ENCODE results near the gene RASAL2.

DNA sequence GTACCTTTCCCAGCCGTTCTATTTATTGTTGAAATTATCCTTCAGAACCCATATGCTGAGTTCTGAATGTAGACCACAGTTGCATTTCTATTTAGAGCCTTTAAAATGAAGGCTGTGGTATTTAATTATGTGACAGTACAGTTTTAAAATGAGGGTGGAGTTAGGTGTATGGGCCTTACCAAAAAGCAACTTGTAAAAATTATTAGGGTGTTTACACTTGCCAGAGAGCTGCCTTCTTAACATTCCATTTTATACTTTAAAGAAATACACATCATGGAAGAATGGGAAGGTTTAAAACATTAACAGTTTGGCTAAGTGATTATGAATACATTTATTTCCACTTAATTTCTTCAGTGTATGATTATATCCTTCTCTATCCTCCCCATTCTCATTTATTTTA, 75.7 kb downstream of the RASAL2 start:
- TF ChIP-seq, protein P1, sequence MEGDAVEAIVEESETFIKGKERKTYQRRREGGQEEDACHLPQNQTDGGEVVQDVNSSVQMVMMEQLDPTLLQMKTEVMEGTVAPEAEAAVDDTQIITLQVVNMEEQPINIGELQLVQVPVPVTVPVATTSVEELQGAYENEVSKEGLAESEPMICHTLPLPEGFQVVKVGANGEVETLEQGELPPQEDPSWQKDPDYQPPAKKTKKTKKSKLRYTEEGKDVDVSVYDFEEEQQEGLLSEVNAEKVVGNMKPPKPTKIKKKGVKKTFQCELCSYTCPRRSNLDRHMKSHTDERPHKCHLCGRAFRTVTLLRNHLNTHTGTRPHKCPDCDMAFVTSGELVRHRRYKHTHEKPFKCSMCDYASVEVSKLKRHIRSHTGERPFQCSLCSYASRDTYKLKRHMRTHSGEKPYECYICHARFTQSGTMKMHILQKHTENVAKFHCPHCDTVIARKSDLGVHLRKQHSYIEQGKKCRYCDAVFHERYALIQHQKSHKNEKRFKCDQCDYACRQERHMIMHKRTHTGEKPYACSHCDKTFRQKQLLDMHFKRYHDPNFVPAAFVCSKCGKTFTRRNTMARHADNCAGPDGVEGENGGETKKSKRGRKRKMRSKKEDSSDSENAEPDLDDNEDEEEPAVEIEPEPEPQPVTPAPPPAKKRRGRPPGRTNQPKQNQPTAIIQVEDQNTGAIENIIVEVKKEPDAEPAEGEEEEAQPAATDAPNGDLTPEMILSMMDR (IDR thresholded peaks at IDR 0.05) = no peak
- TF ChIP-seq TCF7L2 (IDR thresholded peaks at IDR 0.05; ENCODE audit: low read depth, low read length) = no peak
- TF ChIP-seq, protein P2, sequence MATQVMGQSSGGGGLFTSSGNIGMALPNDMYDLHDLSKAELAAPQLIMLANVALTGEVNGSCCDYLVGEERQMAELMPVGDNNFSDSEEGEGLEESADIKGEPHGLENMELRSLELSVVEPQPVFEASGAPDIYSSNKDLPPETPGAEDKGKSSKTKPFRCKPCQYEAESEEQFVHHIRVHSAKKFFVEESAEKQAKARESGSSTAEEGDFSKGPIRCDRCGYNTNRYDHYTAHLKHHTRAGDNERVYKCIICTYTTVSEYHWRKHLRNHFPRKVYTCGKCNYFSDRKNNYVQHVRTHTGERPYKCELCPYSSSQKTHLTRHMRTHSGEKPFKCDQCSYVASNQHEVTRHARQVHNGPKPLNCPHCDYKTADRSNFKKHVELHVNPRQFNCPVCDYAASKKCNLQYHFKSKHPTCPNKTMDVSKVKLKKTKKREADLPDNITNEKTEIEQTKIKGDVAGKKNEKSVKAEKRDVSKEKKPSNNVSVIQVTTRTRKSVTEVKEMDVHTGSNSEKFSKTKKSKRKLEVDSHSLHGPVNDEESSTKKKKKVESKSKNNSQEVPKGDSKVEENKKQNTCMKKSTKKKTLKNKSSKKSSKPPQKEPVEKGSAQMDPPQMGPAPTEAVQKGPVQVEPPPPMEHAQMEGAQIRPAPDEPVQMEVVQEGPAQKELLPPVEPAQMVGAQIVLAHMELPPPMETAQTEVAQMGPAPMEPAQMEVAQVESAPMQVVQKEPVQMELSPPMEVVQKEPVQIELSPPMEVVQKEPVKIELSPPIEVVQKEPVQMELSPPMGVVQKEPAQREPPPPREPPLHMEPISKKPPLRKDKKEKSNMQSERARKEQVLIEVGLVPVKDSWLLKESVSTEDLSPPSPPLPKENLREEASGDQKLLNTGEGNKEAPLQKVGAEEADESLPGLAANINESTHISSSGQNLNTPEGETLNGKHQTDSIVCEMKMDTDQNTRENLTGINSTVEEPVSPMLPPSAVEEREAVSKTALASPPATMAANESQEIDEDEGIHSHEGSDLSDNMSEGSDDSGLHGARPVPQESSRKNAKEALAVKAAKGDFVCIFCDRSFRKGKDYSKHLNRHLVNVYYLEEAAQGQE (IDR thresholded peaks at IDR 0.05; ENCODE audit: insufficient read depth in 1 of 2, low read depth in 2 of 2, low read length in 1 of 2) = no peak
- no peak for TF ChIP-seq POLR2AphosphoS5 (IDR thresholded peaks at IDR 0.05; ENCODE audit: low read depth, low read length)
- TF ChIP-seq SIN3A (IDR thresholded peaks at IDR 0.05; ENCODE audit: borderline replicate concordance, insufficient read depth, low read depth, low read length) = no peak
